Adrenal gland (tissue), 12 donors: ENCODE data around the gene DCAF11. TPM values are rescaled to one million over a fixed set of nuclear protein-coding genes. Genes with fewer than 3 reads are reported as not detected.

ENCODE experiments used
- DNase-seq, 7 donors: peaks; one replicate each; pipeline ENCODE4 v3.0.0-alpha.2; 2019 to 2020
- H3K27ac ChIP-seq, 5 donors: fragments of 200-600 bp; sonication (generic) in 4 of 5; 1 replicate in 3 of 5; 2 replicates in 2 of 5; pipeline versions ENCODE4 v1.5.1 to v1.8.0; 2016 to 2020; ENCODE audit warnings: mild to moderate bottlenecking in 1 of 5
- H3K27me3 ChIP-seq: fragments of 200-600 bp; 2 replicates; pipeline ENCODE4 v1.8.0; 2021
- H3K36me3 ChIP-seq, 2 donors: fragments of 200-600 bp; replicated peaks in 1 of 2; 1 replicate in 1 of 2; 2 replicates in 1 of 2; pipeline versions ENCODE4 v1.5.1 to v1.8.0; 2018 to 2022
- H3K4me1 ChIP-seq, 2 donors: fragments of 200-600 bp; replicated peaks in 1 of 2; 1 replicate in 1 of 2; 2 replicates in 1 of 2; pipeline versions ENCODE4 v1.5.1 to v1.8.0; 2018 to 2021
- H3K4me3 ChIP-seq, 4 donors: fragments of 200-600 bp; sonication (generic) in 3 of 4; one replicate each; pipeline ENCODE4 v1.5.1; 2016 to 2018
- H3K9me3 ChIP-seq, 3 donors: fragments of 200-600 bp; sonication (generic) in 1 of 3; replicated peaks in 1 of 3; 1 replicate in 2 of 3; 2 replicates in 1 of 3; pipeline versions ENCODE4 v1.5.1 to v1.8.0; 2016 to 2021
- CTCF ChIP-seq, 6 experiments: fragments of 450-650 bp in 4 of 6; fragments of 200-600 bp in 2 of 6; sonication (generic) in 1 of 6; IDR thresholded peaks; 1 replicate in 5 of 6; 2 replicates in 1 of 6; pipeline versions ENCODE4 v1.5.1 to v1.8.0; 2016 to 2021; ENCODE audit warnings: antibody characterized with exemption in 6 of 6, mild to moderate bottlenecking in 2 of 6, moderate library complexity in 1 of 6
- POLR2A ChIP-seq, 2 donors: fragments of 450-650 bp; IDR thresholded peaks; one replicate each; pipeline ENCODE4 v1.6.1; 2017; ENCODE audit warnings: antibody characterized with exemption in 2 of 2, mild to moderate bottlenecking in 2 of 2, moderate library complexity in 1 of 2
- WGBS, 4 donors: extraction: QIAGEN DNeasy Blood & Tissue Kit in 2 of 4; methylation state at CpG; one replicate each; pipeline versions ENCODE4 v1.1.5 to v1.1.7; 2013 to 2017; 5-methylcytosine and 5-hydroxymethylcytosine counted together
- intact Hi-C, 2 donors: fragments of 100-400 bp; cut with DNase I; formaldehyde crosslinking; loops; one replicate each; pipeline versions ENCODE4 v1.14.1 to v1.15.0; 2022 to 2023
- polyA plus RNA-seq, 3 donors: library from polyadenylated mRNA; stranded (reverse); fragments of 200-250 nt in 2 of 3; fragments of 350-450 nt in 1 of 3; fragmentation: Illumina TruSeq in 1 of 3; extraction: RNeasy Lipid Tissue Mini Kit (QIAGEN cat#74804) in 1 of 3; gene quantifications; one replicate each; pipeline ENCODE4 v1.2.3, GENCODE V29; 2013 to 2014
- total RNA-seq, 9 donors: library from RNA; depleted of rRNA in 4 of 9; stranded (reverse); fragments of >200 nt in 4 of 9; fragments of 120-200 nt in 1 of 9; fragmentation: NEBNext Ultra II Directional in 1 of 9; extraction: Animal tissue kit (Norgen Biotek cat#: 25700) in 1 of 9; gene quantifications; one replicate each; pipeline versions ENCODE4 v1.1.0 to v1.2.4, GENCODE V29; 2013 to 2023
- donor health status: healthy with polysubstance abuse.
- donor health status: Bipolar disorder and iron deficiency.
- donor health status: DM: yes; HTN: yes; CAD: no.
- donor health status: DM: no; HTN: no; CAD: no.
- donor health status: DM: no; HTN: no; CAD: no.
- donor health status: DM: yes; HTN: yes; CAD: no.

Gene DCAF11
- total and polyA plus RNA-seq, 12 donors: 40.4 to 401 (median 120) TPM

- intact Hi-C loops: loop anchor here (5.0 kb wide), 1 partner anchor 38 kb away; no protein-coding TSS in a partner anchor
- WGBS, 4 donors: 18 to 45% (median 26%) methylated on average over 6 to 14 of the region's 14 CpGs
- no peak for DNase-seq
Measured at GRCh38 chr14:24094841-24095270, 19.7 kb upstream of the DCAF11 start.

DNA sequence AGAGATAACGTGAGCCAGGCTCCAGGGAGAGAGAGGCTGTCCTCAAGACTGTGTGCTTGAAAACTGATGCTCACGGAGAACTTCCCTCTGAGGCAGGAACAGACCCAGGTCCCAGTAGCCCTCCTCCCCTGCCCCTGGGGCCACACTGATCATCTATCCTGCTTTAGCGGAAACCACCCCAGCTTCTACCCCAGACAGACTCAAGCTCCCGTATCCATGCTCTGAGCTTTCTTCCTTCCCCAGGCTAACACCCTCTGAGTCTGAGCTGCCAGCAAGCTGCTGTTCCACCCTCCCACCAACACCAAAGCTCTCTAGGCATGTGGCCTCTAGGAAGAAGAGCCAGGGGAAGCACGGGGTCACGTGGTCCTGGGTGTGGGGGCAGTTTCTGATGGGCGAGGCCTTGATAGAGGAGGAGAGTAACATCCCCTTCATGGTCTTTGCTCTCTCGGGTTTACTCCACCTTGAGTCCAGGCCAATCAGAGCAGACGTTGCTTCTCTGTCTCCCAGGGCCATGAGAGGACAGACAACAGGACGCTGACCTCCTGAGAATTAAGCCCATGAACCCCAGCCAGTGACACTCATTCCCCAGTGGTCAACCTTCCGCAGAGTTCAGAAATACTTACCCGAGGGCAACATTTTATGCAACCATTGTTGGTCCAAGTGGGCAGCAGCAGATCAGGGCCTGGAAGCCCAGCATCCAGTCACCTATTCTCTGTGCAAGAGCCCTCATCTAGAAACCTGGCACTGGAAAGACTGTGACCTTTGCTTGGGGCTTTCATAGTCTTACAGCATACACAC is 19.1 kb upstream of the DCAF11 start:
- peak overlapping the region in 4 of 5 donors; percentile 83 to 91 (median 90) for H3K27ac ChIP-seq
- H3K9me3 ChIP-seq: no peaks in the 10 kb centered on the region
- H3K36me3 ChIP-seq: peaks cover 0 to 11% of the 10 kb centered on the region in 2 donors
- peak in 4 of 7 donors; percentile 30 to 72 (median 45) for DNase-seq
- H3K4me3 ChIP-seq: peak overlapping the region in 1 of 4 donors; percentile 82
- no peak for TF ChIP-seq POLR2A (IDR thresholded peaks at IDR 0.05)
- no peak for TF ChIP-seq CTCF (IDR thresholded peaks at IDR 0.05)
- intact Hi-C loops: no loop called here
- WGBS, 4 donors: 49 to 67% (median 59%) methylated on average over 11 to 12 of the region's 12 CpGs
- H3K4me1 ChIP-seq: peaks cover 4 to 21% of the 10 kb centered on the region in 2 donors
- H3K27me3 ChIP-seq: no peaks in the 10 kb centered on the region

More at GRCh38 chr14:24094841-24095270, 19.7 kb upstream of the DCAF11 start:
- Histone ChIP-seq H3K4me1 (peaks cover 4 to 21% of the 10 kb centered on the region in 2 donors), H3K4me3 (peak overlapping the region in 3 of 4 donors; percentile 82 to 96 (median 85)), H3K27ac (peak overlapping the region; percentile 55 to 91 (median 89)), H3K9me3 (no peaks in the 10 kb centered on the region), H3K27me3 (no peaks in the 10 kb centered on the region), H3K36me3 (peaks cover 0 to 11% of the 10 kb centered on the region in 2 donors)
- TF ChIP-seq CTCF (IDR thresholded peaks at IDR 0.05) (no peak), POLR2A (IDR thresholded peaks at IDR 0.05) (no peak)

GRCh38 chr14:24096545-24097181 is 17.9 kb upstream of the DCAF11 start:
- Histone ChIP-seq H3K4me3 (no peak overlapping the region), H3K27me3 (no peaks in the 10 kb centered on the region), H3K36me3 (peaks cover 0 to 11% of the 10 kb centered on the region in 2 donors), H3K27ac (no peak overlapping the region), H3K9me3 (no peaks in the 10 kb centered on the region), H3K4me1 (peaks cover 4 to 21% of the 10 kb centered on the region in 2 donors)
- no peak for DNase-seq
- intact Hi-C loops: no loop called here
- WGBS, 4 donors: 85 to 96% (median 93%) methylated on average over 8 of the region's 8 CpGs
- TF ChIP-seq CTCF (IDR thresholded peaks at IDR 0.05) (no peak), POLR2A (IDR thresholded peaks at IDR 0.05) (no peak)

DNA sequence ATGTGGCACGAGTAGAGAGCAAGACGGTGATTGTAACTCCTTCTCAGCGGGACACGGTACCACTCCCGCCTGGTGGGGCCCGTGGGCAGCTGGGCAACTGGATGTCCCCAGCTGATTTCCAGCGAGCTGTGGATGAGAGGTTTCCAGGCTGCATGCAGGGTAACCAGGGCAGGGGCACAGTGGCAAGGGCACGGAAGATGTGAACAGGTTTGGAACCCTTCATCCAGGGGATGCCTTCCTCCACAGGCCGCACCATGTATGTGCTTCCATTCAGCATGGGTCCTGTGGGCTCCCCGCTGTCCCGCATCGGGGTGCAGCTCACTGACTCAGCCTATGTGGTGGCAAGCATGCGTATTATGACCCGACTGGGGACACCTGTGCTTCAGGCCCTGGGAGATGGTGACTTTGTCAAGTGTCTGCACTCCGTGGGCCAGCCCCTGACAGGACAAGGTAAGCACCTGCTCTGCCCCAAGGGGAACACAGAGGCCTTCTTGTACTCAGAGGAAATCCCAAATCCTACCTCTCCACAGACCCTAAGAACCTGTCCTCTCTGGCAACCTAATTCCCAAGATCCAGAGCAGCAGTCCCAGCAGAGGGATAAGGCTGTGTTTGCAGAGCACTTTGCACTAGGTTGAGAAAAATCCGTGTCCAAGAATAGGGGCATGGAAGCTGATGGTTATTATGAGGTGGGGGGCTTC is 16.2 kb upstream of the DCAF11 start:
- no peak for TF ChIP-seq POLR2A (IDR thresholded peaks at IDR 0.05)
- no peak for TF ChIP-seq CTCF (IDR thresholded peaks at IDR 0.05)
- WGBS, 4 donors: 95 to 97% (median 97%) methylated on average over 11 to 16 of the region's 16 CpGs
- no peak overlapping the region for H3K27ac ChIP-seq
- no peaks in the 10 kb centered on the region for H3K27me3 ChIP-seq
- intact Hi-C loops: no loop called here
- H3K4me3 ChIP-seq: no peak overlapping the region
- peaks cover 0 to 11% of the 10 kb centered on the region in 2 donors for H3K36me3 ChIP-seq
- H3K4me1 ChIP-seq: peaks cover 4 to 18% of the 10 kb centered on the region in 2 donors
- H3K9me3 ChIP-seq: no peaks in the 10 kb centered on the region
- DNase-seq: no peak
